HFF-Myc (cell line): ENCODE measurements around the gene RBSN.

ENCODE experiments used
- DNase-seq: peaks from one replicate; pipeline ENCODE4 v3.0.0-alpha.2; 2011; ENCODE audit warnings: low read depth; ENCODE audit errors: extremely low read depth
- H3K4me3 ChIP-seq: replicated peaks from 2 replicates; pipeline ENCODE4 v1.5.1; 2011; ENCODE audit warnings: low read depth, mild to moderate bottlenecking, control low read depth, low read length
- CTCF ChIP-seq: IDR thresholded peaks from 2 replicates; pipeline ENCODE4 v1.5.1; 2012; ENCODE audit warnings: mild to moderate bottlenecking, low read depth, low read length, control low read depth; ENCODE audit errors: missing control alignments

The RBSN gene

GRCh38 chr3:15050405-15051092, 48.4 kb downstream of the RBSN start:
- no peak for DNase-seq
- H3K4me3 ChIP-seq, result no peak overlapping the region
- no peak for TF ChIP-seq CTCF

DNA sequence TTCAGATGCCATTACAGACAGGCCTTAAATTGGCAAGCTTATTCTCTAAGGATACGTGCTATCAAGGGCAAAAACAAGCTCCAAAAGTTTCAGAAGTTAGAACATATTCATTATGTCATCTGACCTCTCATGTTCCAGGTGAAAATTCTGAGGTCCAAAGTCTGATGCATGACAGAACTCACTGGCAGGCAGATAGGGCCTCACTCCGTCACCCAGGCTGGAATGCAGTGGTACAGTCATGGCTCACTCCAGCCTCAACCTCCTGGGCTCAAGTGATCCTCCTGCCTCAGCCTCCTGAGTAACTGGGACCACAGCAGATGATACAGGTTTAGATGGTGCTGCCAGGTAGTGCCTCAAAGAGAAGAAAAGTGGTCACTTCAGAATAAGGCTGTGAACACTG, 49.4 kb downstream of the RBSN start:
- no peak overlapping the region for H3K4me3 ChIP-seq
- no peak for TF ChIP-seq CTCF
- no peak for DNase-seq

- no peak for TF ChIP-seq CTCF
- no peak for DNase-seq
- H3K4me3 ChIP-seq, result no peak overlapping the region
Observed at GRCh38 chr3:15045667-15046066, 53.3 kb downstream of the RBSN start.

GRCh38 chr3:15044326-15044725, 54.6 kb downstream of the RBSN start:
- no peak overlapping the region for H3K4me3 ChIP-seq
- no peak for DNase-seq
- no peak for TF ChIP-seq CTCF

DNA sequence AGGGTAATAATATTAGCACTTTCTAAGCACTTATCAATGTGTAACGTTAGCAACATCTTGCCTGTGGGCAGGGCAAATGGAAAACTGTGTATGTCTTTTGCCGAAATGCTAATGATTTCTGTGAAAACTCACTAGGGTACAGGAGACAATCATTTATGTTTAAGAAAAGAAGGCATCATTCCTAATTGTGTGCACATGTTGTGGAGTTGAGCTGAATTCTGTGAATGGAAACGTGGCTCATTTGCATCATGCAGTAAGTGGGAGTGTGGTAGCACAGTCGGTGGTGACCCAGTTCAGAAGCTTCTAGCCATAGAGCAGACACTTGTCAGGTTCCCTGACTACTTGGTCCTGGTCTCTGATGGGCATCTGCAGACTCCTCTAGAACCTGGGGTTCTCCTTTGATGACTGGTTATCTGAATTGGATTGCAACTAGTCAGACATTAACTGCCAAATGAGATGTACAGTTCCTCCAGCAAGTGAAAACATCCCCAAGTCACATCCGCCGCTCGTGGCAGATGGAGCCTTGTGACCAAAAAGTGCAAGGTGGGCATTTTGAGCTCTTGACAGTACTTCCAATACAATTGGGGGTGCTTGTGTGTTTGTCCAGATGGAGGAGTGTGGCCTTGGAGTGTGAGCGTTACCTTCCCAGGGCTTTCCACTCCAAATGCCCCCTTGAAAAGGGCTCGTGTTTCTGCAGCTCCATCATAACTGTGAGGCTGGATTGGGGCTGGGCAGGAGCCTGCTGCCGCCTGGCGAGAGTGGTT, 55.4 kb downstream of the RBSN start:
- no peak for TF ChIP-seq CTCF
- no peak for DNase-seq
- H3K4me3 ChIP-seq, result no peak overlapping the region

DNA sequence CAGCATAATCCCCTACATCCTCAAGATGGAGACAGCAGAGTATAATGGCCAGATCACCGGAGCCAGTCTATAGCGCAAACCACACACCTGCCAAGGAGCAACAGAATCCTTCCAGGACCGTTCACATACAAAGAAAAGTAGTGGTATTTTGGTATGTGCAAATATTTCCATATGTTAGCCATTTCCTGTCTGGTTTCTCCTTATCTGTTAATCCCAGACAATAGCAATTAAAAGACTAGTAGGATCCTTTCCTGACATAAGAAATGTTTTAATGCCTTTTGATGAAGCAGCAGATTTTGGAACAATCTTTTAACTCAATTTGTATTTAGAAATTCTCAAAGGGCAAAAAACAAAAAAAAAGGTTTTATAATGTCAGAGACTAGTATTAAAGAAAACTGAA, 56.0 kb downstream of the RBSN start:
- H3K4me3 ChIP-seq, result no peak overlapping the region
- no peak for DNase-seq
- no peak for TF ChIP-seq CTCF
